Right ventricle myocardium inferior (tissue), 1 donor: ENCODE measurements around the gene PCDHGB3. TPM values are rescaled to one million over a fixed set of nuclear protein-coding genes. Genes with fewer than 3 reads are reported as not detected.
"Not testable (repeated sequence)": the region's sequence is repeated elsewhere in the genome, so short reads cannot be mapped to it uniquely, and the experiment has no call there.

ENCODE experiments used
- ATAC-seq: fragments of 200-7000 bp; cut with Tn5 transposase; one replicate; pipeline ENCODE4 v1.9.1; 2020; ENCODE audit warnings: mild to moderate bottlenecking, moderate library complexity
- DNase-seq: peaks from one replicate; pipeline ENCODE4 v3.0.0; 2021; ENCODE audit errors: missing footprints
- intact Hi-C: fragments of 100-400 bp; cut with DNase I; formaldehyde crosslinking; loops from one replicate; pipeline ENCODE4 v1.11.0; 2022
- total RNA-seq: library from RNA; stranded (reverse); fragmentation: NEBNext Ultra II Directional; extraction: Animal tissue kit (Norgen Biotek cat#: 25700); gene quantifications from one replicate; pipeline ENCODE4 v1.2.1, GENCODE V29; 2021
- donor health status: DM: no; HTN: yes; CAD: no; lungs with severe emphysema.

The PCDHGB3 gene
- total RNA-seq, 1 donor from 2014 or later: 7.3 TPM

GRCh38 chr5:141411575-141411974, 41.5 kb downstream of the PCDHGB3 start:
- DNase-seq: no peak
- no peak for ATAC-seq
- intact Hi-C loops: loop anchor here (5.0 kb wide), 1 partner anchor 39 kb away; the partner anchor contains the start of genes PCDHGA6 and PCDHGB3

- no peak for DNase-seq
- intact Hi-C loops: loop anchor here (5.0 kb wide), 1 partner anchor 41 kb away; the partner anchor contains the start of genes PCDHGA6 and PCDHGB3
Observed at GRCh38 chr5:141412854-141413539, 43.0 kb downstream of the PCDHGB3 start, which contains the start of gene PCDHGA10. Gene PCDHGA10, plus strand, starts transcription at chr5:141412987. Its CDS starts 189 bp downstream, at chr5:141413176.

GRCh38 chr5:141413540-141414069, 43.6 kb downstream of the PCDHGB3 start:
- ATAC-seq (peak; percentile 22), DNase-seq (no peak)
- intact Hi-C loops: loop anchor here (5.0 kb wide), 1 partner anchor 41 kb away; the partner anchor contains the start of genes PCDHGA6 and PCDHGB3

More at GRCh38 chr5:141412854-141413539, 43.0 kb downstream of the PCDHGB3 start, which contains the start of gene PCDHGA10:
- ATAC-seq: peak; percentile 50

- intact Hi-C loops: loop anchor here (5.0 kb wide), 1 partner anchor 42 kb away; the partner anchor contains the start of genes PCDHGA6 and PCDHGB3
- not testable (repeated sequence) for ATAC-seq, DNase-seq
Observed at GRCh38 chr5:141414548-141415274, 44.7 kb downstream of the PCDHGB3 start.

- ATAC-seq, intact Hi-C loops: not testable (repeated sequence)
- peak; percentile 65 for DNase-seq
Observed at GRCh38 chr5:141415275-141415618, 45.2 kb downstream of the PCDHGB3 start.

- intact Hi-C loops: loop anchor here (2.0 kb wide), 2 partner anchors 107 to 141 kb away; no protein-coding TSS in a partner anchor
- DNase-seq (peak; percentile 89), ATAC-seq (peak; percentile 92)
Observed at GRCh38 chr5:141417494-141418172, 47.6 kb downstream of the PCDHGB3 start, which contains the start of gene PCDHGB7. Gene PCDHGB7, plus strand, starts transcription at chr5:141417677. Its CDS starts 183 bp downstream, at chr5:141417860.

GRCh38 chr5:141419074-141419880, 49.2 kb downstream of the PCDHGB3 start:
- ATAC-seq (no peak), DNase-seq (no peak)
- intact Hi-C loops: no loop called here

GRCh38 chr5:141420855-141421488, 50.9 kb downstream of the PCDHGB3 start, which contains the start of gene PCDHGA11:
Gene PCDHGA11, plus strand, starts transcription at chr5:141421051. Its CDS starts 177 bp downstream, at chr5:141421228.
- intact Hi-C loops: no loop called here

GRCh38 chr5:141421489-141421855, 51.4 kb downstream of the PCDHGB3 start:
- ATAC-seq: no peak
- intact Hi-C loops: no loop called here
- no peak for DNase-seq

More at GRCh38 chr5:141420855-141421488, 50.9 kb downstream of the PCDHGB3 start, which contains the start of gene PCDHGA11:
- DNase-seq: no peak
- no peak for ATAC-seq

Other genes with a start within 250 kb of the PCDHGB3 start
- 1.5 TPM for gene PCDHB4, start 248.4 kb upstream of the PCDHGB3 start, total RNA-seq
- 1.6 TPM for gene PCDHB5, start 235.0 kb upstream of the PCDHGB3 start, total RNA-seq
- 0.51 TPM for gene PCDHB6, start 220.2 kb upstream of the PCDHGB3 start, total RNA-seq
- 0.87 TPM for gene PCDHB7, start 197.6 kb upstream of the PCDHGB3 start, total RNA-seq
- gene PCDHB8, start 192.5 kb upstream of the PCDHGB3 start, total RNA-seq: 2.2 TPM
- 2.5 TPM for gene PCDHB16, start 187.9 kb upstream of the PCDHGB3 start, total RNA-seq
- 1.3 TPM for gene PCDHB9, start 183.1 kb upstream of the PCDHGB3 start, total RNA-seq
- 0.84 TPM for gene PCDHB10, start 177.9 kb upstream of the PCDHGB3 start, total RNA-seq
- 0.81 TPM for gene PCDHB11, start 170.6 kb upstream of the PCDHGB3 start, total RNA-seq
- gene PCDHB12, start 161.5 kb upstream of the PCDHGB3 start, total RNA-seq: 1.3 TPM
- 2.6 TPM for gene PCDHB13, start 156.3 kb upstream of the PCDHGB3 start, total RNA-seq
- gene PCDHB14, start 146.9 kb upstream of the PCDHGB3 start, total RNA-seq: 4.1 TPM
- 5.8 TPM for gene PCDHB15, start 124.8 kb upstream of the PCDHGB3 start, total RNA-seq
- gene SLC25A2, start 66.2 kb upstream of the PCDHGB3 start, total RNA-seq: not detected
- gene TAF7, start 49.5 kb upstream of the PCDHGB3 start, total RNA-seq: 101 TPM
- gene PCDHGA1, start 39.7 kb upstream of the PCDHGB3 start, total RNA-seq: 3.2 TPM
- 6.2 TPM for gene PCDHGA2, start 31.5 kb upstream of the PCDHGB3 start, total RNA-seq
- 9.8 TPM for gene PCDHGA3, start 26.4 kb upstream of the PCDHGB3 start, total RNA-seq
- gene PCDHGB1, start 20.1 kb upstream of the PCDHGB3 start, total RNA-seq: 6.7 TPM
- 7.8 TPM for gene PCDHGA4, start 15.2 kb upstream of the PCDHGB3 start, total RNA-seq
- gene PCDHGB2, start 10.2 kb upstream of the PCDHGB3 start, total RNA-seq: 8.3 TPM
- 5.7 TPM for gene PCDHGA5, start 6.1 kb upstream of the PCDHGB3 start, total RNA-seq
- gene PCDHGA6, start 3.6 kb downstream of the PCDHGB3 start, total RNA-seq: 6.0 TPM
- 7.2 TPM for gene PCDHGA7, start 12.5 kb downstream of the PCDHGB3 start, total RNA-seq
- 4.6 TPM for gene PCDHGB4, start 17.5 kb downstream of the PCDHGB3 start, total RNA-seq
- gene PCDHGA8, start 22.4 kb downstream of the PCDHGB3 start, total RNA-seq: 9.7 TPM
- 6.1 TPM for gene PCDHGB5, start 27.7 kb downstream of the PCDHGB3 start, total RNA-seq
- 4.2 TPM for gene PCDHGA9, start 32.5 kb downstream of the PCDHGB3 start, total RNA-seq
- gene PCDHGB6, start 37.8 kb downstream of the PCDHGB3 start, total RNA-seq: 5.9 TPM
- gene PCDHGA10, start 42.7 kb downstream of the PCDHGB3 start, total RNA-seq: 4.1 TPM
- gene PCDHGB7, start 47.4 kb downstream of the PCDHGB3 start, total RNA-seq: 8.6 TPM
- gene PCDHGA11, start 50.8 kb downstream of the PCDHGB3 start, total RNA-seq: 4.5 TPM
- 6.5 TPM for gene PCDHGA12, start 60.3 kb downstream of the PCDHGB3 start, total RNA-seq
- gene PCDHGC3, start 105.7 kb downstream of the PCDHGB3 start, total RNA-seq: 22.5 TPM
- gene PCDHGC4, start 114.8 kb downstream of the PCDHGB3 start, total RNA-seq: 2.4 TPM
- 2.4 TPM for gene PCDHGC5, start 118.8 kb downstream of the PCDHGB3 start, total RNA-seq
- gene DIAPH1, start 248.8 kb downstream of the PCDHGB3 start, total RNA-seq: 36.1 TPM